ENCODE measurements around the gene ZFP82. TPM values are rescaled to one million over a fixed set of nuclear protein-coding genes. Genes with fewer than 3 reads are reported as not detected.
A peak's percentile ranks its signal among the peaks of the same experiment; 100 is the strongest.

Gene ZFP82
- total RNA-seq, 6 donors from 2014 or later: 0.78 to 8.1 (median 4.2) TPM

GRCh38 chr19:36420961-36421748 is 2.7 kb upstream of the ZFP82 start:
- peak in 1 of 2 donors; percentile 85 for DNase-seq
- Histone ChIP-seq H3K27me3 (peaks cover 0 to 2% (median 0%) of the 10 kb centered on the region in 4 donors), H3K9me3 (peaks cover 0 to 13% (median 9%) of the 10 kb centered on the region in 4 donors), H3K36me3 (no peaks in the 10 kb centered on the region), H3K4me3 (peak overlapping the region; percentile 38 to 49 (median 47)), H3K4me1 (peaks cover 9 to 25% (median 13%) of the 10 kb centered on the region in 4 donors), H3K27ac (no peak overlapping the region)
- WGBS, 2 donors: 17 to 27% methylated on average over 25 to 37 of the region's 61 CpGs
- peak in 1 of 2 donors; percentile 78 for ATAC-seq (ENCODE audit: low FRiP score in 2 of 2)
- TF ChIP-seq POLR2AphosphoS5 (IDR thresholded peaks at IDR 0.05): no peak
- TF ChIP-seq POLR2A (IDR thresholded peaks at IDR 0.05): no peak

- ATAC-seq (ENCODE audit: low FRiP score in 2 of 2) (no peak), DNase-seq (peak in 1 of 2 donors; percentile 31)
- Histone ChIP-seq H3K4me3 (peak overlapping the region; percentile 60 to 85 (median 81)), H3K4me1 (peaks cover 9 to 29% (median 13%) of the 10 kb centered on the region in 4 donors), H3K27ac (peak overlapping the region; percentile 79 to 93 (median 90)), H3K27me3 (peaks cover 0 to 2% (median 0%) of the 10 kb centered on the region in 4 donors), H3K36me3 (no peaks in the 10 kb centered on the region), H3K9me3 (peaks cover 0 to 34% (median 18%) of the 10 kb centered on the region in 4 donors)
- TF ChIP-seq POLR2AphosphoS5 (IDR thresholded peaks at IDR 0.05): no peak
- TF ChIP-seq CTCF (IDR thresholded peaks at IDR 0.05): no peak
- no peak for TF ChIP-seq POLR2A (IDR thresholded peaks at IDR 0.05)
- no peak for TF ChIP-seq EP300 (IDR thresholded peaks at IDR 0.05)
- WGBS, 2 donors: 18 to 44% methylated on average over 12 to 23 of the region's 25 CpGs
These were observed 625 bp downstream of the ZFP82 start for GRCh38 chr19:36417752-36418286.

DNA sequence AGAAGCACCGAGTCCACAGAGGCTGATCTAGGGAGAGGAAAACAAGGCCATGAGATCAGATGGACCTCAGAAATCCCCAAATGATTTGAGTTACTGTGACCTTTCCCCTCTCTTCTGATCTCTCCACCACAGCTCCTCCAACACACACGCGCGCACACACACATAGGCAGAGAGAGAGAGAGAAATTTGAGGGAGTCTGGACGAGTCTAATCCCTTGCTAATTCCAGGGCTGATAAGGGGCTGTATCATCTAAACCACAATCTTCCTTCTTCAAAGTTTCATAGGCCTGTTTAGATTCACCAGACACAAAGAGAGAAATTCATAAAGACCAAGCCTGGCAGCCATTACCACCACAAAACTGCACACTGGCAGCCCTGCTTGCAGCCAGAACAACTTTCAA is 8.6 kb downstream of the ZFP82 start:
- TF ChIP-seq POLR2AphosphoS5 (IDR thresholded peaks at IDR 0.05) (no peak), EP300 (IDR thresholded peaks at IDR 0.05) (no peak), POLR2A (IDR thresholded peaks at IDR 0.05) (no peak), CTCF (IDR thresholded peaks at IDR 0.05) (no peak)
- 84 to 98% methylated on average over 5 of the region's 5 CpGs for WGBS, 2 donors
- Histone ChIP-seq H3K4me1 (no peaks in the 10 kb centered on the region), H3K36me3 (peaks cover 14 to 51% (median 37%) of the 10 kb centered on the region in 4 donors), H3K9me3 (peaks cover 3 to 53% (median 24%) of the 10 kb centered on the region in 4 donors), H3K27me3 (no peaks in the 10 kb centered on the region), H3K4me3 (no peak overlapping the region), H3K27ac (no peak overlapping the region)
- no peak for ATAC-seq (ENCODE audit: low FRiP score in 2 of 2)
- DNase-seq: no peak

DNA sequence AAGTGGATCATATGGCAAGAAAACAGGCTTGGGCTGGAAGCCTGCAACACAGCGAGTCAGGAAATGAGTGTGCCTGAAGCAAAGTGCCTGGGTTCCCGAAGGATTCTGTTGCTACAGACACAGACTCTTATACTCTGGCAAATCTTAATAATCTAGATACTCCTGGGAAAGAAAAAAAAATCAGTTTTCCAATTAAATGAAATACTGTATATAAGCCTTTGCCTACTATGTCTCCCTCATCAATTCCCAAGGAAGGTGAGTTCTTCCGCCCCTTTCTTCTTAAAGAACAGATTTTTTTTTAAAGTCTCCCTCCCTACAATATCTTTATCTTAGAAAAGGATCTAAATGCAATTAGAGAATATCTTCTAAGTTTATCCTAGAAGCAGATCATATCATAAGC is 10.3 kb downstream of the ZFP82 start:
- DNase-seq (no peak), ATAC-seq (ENCODE audit: low FRiP score in 2 of 2) (no peak)
- Histone ChIP-seq H3K9me3 (peaks cover 3 to 44% (median 26%) of the 10 kb centered on the region in 4 donors), H3K4me3 (no peak overlapping the region), H3K4me1 (no peaks in the 10 kb centered on the region), H3K27me3 (no peaks in the 10 kb centered on the region), H3K36me3 (peaks cover 23 to 69% (median 48%) of the 10 kb centered on the region in 4 donors), H3K27ac (no peak overlapping the region)
- 93 to 96% methylated on average over 3 of the region's 3 CpGs for WGBS, 2 donors
- no peak for TF ChIP-seq POLR2AphosphoS5 (IDR thresholded peaks at IDR 0.05)
- TF ChIP-seq POLR2A (IDR thresholded peaks at IDR 0.05): no peak
- TF ChIP-seq EP300 (IDR thresholded peaks at IDR 0.05): no peak
- no peak for TF ChIP-seq CTCF (IDR thresholded peaks at IDR 0.05)

DNA sequence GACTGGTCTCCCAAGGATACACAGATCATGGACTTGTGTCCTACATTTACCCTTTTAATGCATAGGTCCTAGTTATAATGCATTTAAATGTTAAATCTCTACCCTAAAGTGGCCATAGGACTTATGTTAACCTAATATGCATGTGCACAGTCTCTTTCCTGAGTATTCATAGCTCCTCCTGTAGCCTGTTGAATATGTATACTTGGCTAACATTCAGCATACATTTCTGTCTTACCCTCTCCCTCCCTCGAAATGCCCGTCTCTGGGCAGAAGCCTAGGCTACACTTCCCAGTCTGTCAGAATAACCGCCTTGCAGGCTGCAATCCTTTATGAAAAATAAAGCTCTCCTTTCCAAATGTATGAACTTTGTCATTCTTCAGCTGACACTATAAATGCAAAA is 13.9 kb downstream of the ZFP82 start:
- no peak overlapping the region for H3K4me3 ChIP-seq
- no peak for TF ChIP-seq EP300 (IDR thresholded peaks at IDR 0.05)
- no peak for TF ChIP-seq POLR2AphosphoS5 (IDR thresholded peaks at IDR 0.05)
- no peak for TF ChIP-seq POLR2A (IDR thresholded peaks at IDR 0.05)
- TF ChIP-seq CTCF (IDR thresholded peaks at IDR 0.05): no peak
- H3K4me1 ChIP-seq: no peaks in the 10 kb centered on the region
- no peak overlapping the region for H3K27ac ChIP-seq
- DNase-seq: no peak
- peaks cover 23 to 88% (median 54%) of the 10 kb centered on the region in 4 donors for H3K36me3 ChIP-seq
- H3K9me3 ChIP-seq: peaks cover 3 to 36% (median 26%) of the 10 kb centered on the region in 4 donors
- WGBS, 2 donors: 96% methylated on average over 3 of the region's 3 CpGs
- H3K27me3 ChIP-seq: no peaks in the 10 kb centered on the region
- ATAC-seq (ENCODE audit: low FRiP score in 2 of 2): no peak
